Measurements from ENCODE around the gene HS6ST2.

Gene HS6ST2

DNA sequence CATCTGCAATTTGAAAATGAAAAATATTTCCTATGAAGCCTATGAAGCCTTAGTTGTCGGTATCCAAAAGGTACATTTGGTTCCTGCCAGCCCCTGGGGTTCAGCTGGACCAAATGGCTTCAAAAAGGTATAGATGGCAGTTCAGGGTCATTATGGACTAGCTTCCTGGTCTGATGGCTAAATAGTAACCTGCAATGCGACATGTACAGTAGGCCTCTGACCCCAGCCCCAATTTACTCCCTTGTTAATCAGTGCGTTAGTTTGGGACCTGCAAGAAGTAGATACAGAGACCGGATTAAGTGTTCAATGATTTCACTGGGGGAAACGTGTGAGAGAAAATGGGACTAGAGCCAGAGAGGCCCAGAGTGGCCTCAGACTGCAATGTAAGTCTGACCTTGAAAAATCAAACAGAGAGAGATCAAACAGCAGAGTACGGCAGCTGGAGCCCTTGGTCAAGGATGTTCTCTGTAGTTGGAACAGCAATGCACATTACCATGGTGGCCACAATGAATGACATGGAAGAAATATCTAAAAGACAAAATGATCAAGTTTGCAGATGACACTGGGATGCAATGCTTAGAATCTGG, 354.6 kb downstream of the HS6ST2 start:
- DNase-seq = no peak

- no peak for DNase-seq
Measured at GRCh38 chrX:132602701-132603100, 355.7 kb downstream of the HS6ST2 start.

DNA sequence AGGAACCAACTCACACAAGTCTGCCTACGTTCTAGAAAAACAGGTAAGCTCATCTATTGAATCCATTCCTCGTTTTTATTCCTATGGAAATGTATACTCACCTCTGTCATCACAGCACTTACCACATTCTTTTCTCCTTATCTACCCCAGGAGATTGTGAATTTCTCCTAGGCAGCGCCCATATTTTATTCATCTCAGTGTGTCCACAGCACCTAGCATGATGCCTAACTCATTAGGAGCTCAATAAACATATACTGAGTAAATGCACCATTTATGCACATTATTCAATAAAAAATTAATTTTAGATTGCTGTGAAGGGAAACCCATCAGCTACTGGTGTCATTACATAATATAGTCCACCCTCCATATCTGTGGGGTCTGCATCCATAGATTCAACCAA, 363.4 kb downstream of the HS6ST2 start:
- no peak for DNase-seq

- DNase-seq = no peak
Measured at GRCh38 chrX:132594129-132594528, 364.3 kb downstream of the HS6ST2 start.

DNA sequence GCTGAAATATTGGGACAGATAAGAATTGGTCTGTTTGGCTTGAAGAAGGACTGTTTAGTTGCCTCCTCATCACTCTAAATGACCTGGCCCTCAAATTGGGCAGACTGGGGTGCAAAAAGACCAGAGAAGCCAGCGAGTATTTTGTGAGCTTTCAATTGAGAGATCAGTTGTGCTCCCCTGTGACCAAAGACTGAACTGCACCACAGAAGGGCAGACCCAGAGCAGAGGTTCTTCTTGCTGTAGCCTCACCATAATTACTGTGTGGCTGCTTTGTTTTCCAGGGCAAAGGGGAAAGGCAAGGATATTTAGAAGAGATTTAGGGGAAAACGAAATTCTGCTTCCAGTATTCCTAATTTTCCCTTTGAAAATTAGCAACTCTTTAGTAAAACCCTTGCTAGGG, 365.5 kb downstream of the HS6ST2 start:
- no peak for DNase-seq

DNA sequence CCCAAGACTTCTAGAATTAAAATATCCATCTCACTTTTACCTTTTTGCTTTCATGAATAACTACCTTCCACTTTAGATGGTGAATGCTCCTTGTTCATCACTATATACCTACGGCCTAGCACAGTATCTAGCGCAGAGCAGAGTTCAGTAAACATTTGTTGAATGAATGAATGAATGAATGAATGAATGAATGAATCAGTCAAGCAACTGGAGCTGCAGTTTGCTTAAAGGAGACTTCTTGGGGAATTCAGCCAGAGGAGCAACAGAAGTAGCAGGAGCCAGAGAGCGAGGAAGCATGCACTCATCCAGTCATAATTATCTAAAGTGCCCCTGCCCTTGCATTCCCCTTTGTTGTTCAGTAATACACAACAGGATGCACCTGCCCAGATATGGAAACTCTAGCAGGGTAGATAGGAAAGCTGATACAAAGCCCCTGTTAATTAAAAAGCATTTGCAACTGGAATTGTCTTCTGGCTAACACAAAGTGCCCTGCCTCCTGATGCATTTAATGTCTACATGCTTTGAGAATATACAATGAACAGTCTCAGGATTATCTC, 366.6 kb downstream of the HS6ST2 start:
- peak; percentile 69 for DNase-seq

DNA sequence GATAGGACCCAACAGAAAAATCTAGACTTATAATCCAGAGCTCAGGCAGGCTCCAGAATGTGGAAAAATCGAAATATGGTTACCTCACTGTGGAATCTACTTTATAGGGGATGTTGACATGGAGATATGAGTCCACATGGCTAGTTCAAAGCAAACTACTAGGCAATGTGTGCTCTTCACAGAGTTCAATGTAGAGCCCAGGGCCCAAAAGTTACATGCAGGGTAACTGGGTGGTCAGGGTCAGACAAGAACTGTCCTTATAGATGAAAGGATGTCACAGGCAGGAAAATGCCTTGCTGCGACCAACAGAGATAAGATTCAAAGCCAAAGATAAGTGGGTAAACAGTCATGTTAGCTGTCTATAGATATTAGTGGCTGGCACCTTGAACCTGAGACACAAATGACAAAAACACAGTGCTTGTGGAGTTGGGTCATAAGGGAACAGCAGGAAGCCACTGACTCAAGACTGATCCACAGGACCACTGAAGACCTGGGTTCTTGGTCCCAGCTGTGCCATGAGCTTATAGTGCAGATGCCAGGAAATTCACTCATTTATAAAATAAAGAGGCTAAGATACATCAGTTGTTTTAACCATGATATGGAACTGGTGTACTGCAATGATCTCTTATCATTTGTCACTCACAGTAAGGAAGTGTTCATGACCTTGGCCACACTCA, 367.9 kb downstream of the HS6ST2 start:
- DNase-seq = no peak

- no peak for DNase-seq
Measured at GRCh38 chrX:132584936-132585335, 373.5 kb downstream of the HS6ST2 start.

DNA sequence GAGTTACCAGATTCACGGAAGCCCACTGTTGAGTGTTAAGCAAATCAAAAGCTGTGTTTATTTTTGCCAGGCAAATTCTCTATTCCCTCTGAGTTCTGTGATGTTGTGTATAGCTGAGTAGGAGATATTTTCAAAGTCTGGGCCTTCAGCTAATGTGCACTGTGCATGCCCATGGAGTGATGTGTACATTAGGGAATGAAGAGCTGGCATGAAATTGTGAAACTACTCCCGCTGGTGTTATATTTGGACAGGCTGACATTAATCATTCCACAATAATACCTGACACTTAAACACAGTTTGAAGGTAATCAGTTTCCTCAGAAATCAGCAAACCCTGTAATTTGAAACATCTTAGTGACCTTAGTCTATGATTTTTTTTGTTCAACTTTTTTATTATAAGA, 381.5 kb downstream of the HS6ST2 start:
- no peak for DNase-seq

Measured in NCI-H2171 treated with DMSO at 0.1 percent for 48 hours (cell line).